Thoracic aorta (tissue), 2 donors: ENCODE data around the gene TPX2. TPM values are rescaled to one million over a fixed set of nuclear protein-coding genes. Genes with fewer than 3 reads are reported as not detected.

Experiments
- ATAC-seq: fragments of 150-250 bp; one replicate; pipeline ENCODE4 v1.8.0; 2017; ENCODE audit warnings: low read depth; ENCODE audit not compliant: insufficient number of reproducible peaks, low FRiP score
- DNase-seq: peaks from one replicate; pipeline ENCODE4 v3.0.0-alpha.2; 2020; ENCODE audit warnings: low spot score
- H3K27ac ChIP-seq, 2 donors: fragments of 200-600 bp; sonication (generic); 1 replicate in 1 of 2; 2 replicates in 1 of 2; pipeline ENCODE4 v1.5.1; 2016; ENCODE audit warnings: mild to moderate bottlenecking in 2 of 2, moderate library complexity in 2 of 2
- H3K27me3 ChIP-seq: fragments of 200-600 bp; sonication (generic); replicated peaks from 2 replicates; pipeline ENCODE4 v1.6.0; 2016; ENCODE audit warnings: mild to moderate bottlenecking; ENCODE audit not compliant: insufficient read depth
- H3K36me3 ChIP-seq: fragments of 200-600 bp; sonication (generic); one replicate; pipeline ENCODE4 v1.5.1; 2016
- H3K4me1 ChIP-seq, 2 donors: fragments of 200-600 bp; sonication (generic); 1 replicate in 1 of 2; 2 replicates in 1 of 2; pipeline versions ENCODE4 v1.5.1 to v1.6.0; 2016; ENCODE audit warnings: low read depth in 2 of 2, mild to moderate bottlenecking in 1 of 2; ENCODE audit not compliant: control insufficient read depth in 1 of 2
- H3K4me3 ChIP-seq: fragments of 200-600 bp; sonication (generic); 2 replicates; pipeline ENCODE4 v1.5.1; 2016; ENCODE audit warnings: mild to moderate bottlenecking
- H3K9me3 ChIP-seq: fragments of 200-600 bp; sonication (generic); 2 replicates; pipeline ENCODE4 v1.5.1; 2016
- total RNA-seq, 2 donors: library from RNA; depleted of rRNA; stranded (reverse); fragments of >200 nt; gene quantifications; one replicate each; pipeline versions ENCODE4 v1.1.0 to v1.2.3, GENCODE V29; 2016
- TF ChIP-seq, protein P1 (sequence below): fragments of 200-600 bp; sonication (generic); IDR thresholded peaks from one replicate; pipeline ENCODE4 v1.5.1; 2019; ENCODE audit warnings: antibody characterized with exemption

The TPX2 gene, protein sequence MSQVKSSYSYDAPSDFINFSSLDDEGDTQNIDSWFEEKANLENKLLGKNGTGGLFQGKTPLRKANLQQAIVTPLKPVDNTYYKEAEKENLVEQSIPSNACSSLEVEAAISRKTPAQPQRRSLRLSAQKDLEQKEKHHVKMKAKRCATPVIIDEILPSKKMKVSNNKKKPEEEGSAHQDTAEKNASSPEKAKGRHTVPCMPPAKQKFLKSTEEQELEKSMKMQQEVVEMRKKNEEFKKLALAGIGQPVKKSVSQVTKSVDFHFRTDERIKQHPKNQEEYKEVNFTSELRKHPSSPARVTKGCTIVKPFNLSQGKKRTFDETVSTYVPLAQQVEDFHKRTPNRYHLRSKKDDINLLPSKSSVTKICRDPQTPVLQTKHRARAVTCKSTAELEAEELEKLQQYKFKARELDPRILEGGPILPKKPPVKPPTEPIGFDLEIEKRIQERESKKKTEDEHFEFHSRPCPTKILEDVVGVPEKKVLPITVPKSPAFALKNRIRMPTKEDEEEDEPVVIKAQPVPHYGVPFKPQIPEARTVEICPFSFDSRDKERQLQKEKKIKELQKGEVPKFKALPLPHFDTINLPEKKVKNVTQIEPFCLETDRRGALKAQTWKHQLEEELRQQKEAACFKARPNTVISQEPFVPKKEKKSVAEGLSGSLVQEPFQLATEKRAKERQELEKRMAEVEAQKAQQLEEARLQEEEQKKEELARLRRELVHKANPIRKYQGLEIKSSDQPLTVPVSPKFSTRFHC
- total RNA-seq, result 1 to 10 TPM; 1.5 TPM

DNA sequence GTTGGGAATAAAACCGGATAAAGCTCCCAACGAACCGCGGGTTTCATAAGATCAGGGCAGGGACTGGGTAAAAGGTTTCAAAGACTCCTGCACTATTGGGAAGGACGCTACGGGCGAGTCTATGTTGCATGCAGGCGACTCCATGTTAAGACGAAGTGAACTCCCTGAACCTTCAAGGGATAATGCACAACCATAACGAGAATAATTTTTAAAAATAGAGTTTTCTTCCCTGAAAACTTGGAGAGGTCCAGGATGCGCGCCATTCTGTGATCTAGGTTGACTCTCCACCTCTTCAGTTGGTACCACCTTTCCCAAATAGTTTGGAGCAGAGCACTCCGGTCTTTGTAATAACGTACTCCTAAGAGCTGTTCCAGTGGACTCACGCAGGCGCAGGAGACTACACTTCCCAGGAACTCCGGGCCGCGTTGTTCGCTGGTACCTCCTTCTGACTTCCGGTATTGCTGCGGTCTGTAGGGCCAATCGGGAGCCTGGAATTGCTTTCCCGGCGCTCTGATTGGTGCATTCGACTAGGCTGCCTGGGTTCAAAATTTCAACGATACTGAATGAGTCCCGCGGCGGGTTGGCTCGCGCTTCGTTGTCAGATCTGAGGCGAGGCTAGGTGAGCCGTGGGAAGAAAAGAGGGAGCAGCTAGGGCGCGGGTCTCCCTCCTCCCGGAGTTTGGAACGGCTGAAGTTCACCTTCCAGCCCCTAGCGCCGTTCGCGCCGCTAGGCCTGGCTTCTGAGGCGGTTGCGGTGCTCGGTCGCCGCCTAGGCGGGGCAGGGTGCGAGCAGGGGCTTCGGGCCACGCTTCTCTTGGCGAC is at the start of gene TPX2:
Gene TPX2, plus strand, starts transcription at position 562 of the 821 bp plus-strand sequence. CDS start 18,187 bp downstream, outside the sequence.
- DNase-seq, result peak; percentile 88
- H3K36me3 ChIP-seq, result no peaks in the 10 kb centered on the region
- H3K27me3 ChIP-seq, result no peaks in the 10 kb centered on the region

DNA sequence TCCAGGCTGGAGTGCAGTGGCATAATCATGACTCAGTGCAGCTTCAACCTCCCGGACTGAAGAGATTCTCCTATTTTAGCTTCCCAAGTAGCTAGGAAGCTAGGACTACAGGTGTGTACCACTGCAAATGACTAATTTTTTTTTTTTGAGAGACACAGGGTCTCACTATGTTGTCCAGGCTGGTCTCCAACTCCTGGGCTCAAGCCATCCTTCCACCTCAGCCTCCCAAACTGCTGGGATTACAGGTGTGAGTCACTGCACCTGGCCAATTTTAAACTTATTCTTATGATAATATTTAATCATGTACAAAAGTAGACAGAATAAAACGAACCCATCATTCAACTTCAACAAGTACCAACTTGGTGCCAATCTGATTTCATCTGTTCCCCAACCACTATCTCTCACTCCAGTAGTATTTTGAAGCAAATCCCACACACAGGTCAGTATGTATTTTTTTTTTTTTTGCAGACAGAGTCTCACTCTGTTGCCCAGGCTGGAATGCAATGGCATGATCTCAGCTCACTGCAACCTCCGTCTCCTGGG is 48.9 kb upstream of the TPX2 start:
- H3K27ac ChIP-seq, result peak overlapping the region in 1 of 2 donors; percentile 26
- H3K36me3 ChIP-seq, result peaks cover 17% of the 10 kb centered on the region

More for the DNA sequence above, at the start of gene TPX2:
- peak within 1 kb of the TSS; percentile 86 for H3K4me3 ChIP-seq
- H3K27ac ChIP-seq, result peak within 1 kb of the TSS; percentile 65 to 72
- H3K9me3 ChIP-seq, result no peaks in the 10 kb centered on the region
- peak; percentile 99 for ATAC-seq
- TF ChIP-seq, protein P1, sequence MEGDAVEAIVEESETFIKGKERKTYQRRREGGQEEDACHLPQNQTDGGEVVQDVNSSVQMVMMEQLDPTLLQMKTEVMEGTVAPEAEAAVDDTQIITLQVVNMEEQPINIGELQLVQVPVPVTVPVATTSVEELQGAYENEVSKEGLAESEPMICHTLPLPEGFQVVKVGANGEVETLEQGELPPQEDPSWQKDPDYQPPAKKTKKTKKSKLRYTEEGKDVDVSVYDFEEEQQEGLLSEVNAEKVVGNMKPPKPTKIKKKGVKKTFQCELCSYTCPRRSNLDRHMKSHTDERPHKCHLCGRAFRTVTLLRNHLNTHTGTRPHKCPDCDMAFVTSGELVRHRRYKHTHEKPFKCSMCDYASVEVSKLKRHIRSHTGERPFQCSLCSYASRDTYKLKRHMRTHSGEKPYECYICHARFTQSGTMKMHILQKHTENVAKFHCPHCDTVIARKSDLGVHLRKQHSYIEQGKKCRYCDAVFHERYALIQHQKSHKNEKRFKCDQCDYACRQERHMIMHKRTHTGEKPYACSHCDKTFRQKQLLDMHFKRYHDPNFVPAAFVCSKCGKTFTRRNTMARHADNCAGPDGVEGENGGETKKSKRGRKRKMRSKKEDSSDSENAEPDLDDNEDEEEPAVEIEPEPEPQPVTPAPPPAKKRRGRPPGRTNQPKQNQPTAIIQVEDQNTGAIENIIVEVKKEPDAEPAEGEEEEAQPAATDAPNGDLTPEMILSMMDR, result peak; percentile 35
- peaks cover 5 to 6% of the 10 kb centered on the region in 2 donors for H3K4me1 ChIP-seq

DNA sequence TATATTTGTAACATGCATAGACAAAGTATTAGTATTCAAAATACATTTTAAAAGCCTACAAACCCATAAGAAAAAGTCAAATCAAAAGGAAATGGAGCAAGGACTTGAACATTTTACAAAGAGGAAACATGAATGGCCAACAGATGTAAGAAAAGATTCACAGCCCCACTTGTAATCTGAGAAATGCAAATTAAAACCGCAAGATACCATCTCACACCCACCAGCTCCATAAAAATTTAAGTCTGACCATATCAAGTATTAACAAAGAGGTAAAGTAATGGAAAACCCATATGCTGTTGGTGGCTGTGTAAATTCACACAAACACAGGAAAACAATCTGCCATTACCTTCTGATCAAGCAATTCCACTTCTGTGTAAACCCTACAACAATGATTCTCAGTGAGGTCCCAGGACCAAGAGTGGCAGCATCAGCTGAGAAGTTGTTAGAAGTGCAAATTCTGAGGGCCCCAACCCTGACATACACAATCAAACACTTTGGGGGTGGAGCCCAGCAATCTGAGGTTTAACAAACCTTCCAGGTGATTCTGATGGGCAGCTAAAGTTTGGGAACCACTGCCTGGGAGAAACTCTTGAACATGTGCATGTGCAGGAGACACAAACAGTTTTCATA is 47.3 kb upstream of the TPX2 start:
- no peaks in the 10 kb centered on the region for H3K9me3 ChIP-seq
- H3K27ac ChIP-seq, result peak overlapping the region; percentile 30 to 41
- H3K36me3 ChIP-seq, result peaks cover 14% of the 10 kb centered on the region
- H3K4me1 ChIP-seq, result peaks cover 45 to 54% of the 10 kb centered on the region in 2 donors
- DNase-seq (no peak), ATAC-seq (no peak)
- no peaks in the 10 kb centered on the region for H3K27me3 ChIP-seq
- no peak overlapping the region for H3K4me3 ChIP-seq
- TF ChIP-seq, protein P1, result no peak

More for the DNA sequence above, 48.9 kb upstream of the TPX2 start:
- Histone ChIP-seq H3K4me3 (no peak overlapping the region), H3K4me1 (peaks cover 41 to 55% of the 10 kb centered on the region in 2 donors), H3K27me3 (no peaks in the 10 kb centered on the region), H3K9me3 (no peaks in the 10 kb centered on the region)
- TF ChIP-seq, protein P1, result no peak
- ATAC-seq (no peak), DNase-seq (no peak)

DNA sequence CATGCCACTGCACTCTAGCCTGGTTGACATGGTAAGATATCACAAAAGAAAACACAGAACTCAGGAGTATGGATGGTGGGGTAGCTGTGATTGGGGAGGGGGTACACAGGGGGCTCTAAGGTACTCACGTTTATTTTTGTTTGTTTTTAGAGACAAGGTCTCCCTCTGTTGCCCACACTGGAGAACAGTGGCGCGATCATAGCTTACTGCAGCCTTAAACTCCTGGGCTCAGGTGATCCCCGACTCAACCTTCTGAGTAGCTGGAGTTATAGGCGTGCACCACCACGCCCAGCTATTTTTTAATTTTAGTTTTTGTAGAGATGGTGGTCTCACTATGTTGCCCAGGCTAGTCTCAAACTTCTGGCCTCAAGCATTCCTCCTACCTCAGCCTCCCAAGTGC is 45.7 kb upstream of the TPX2 start:
- Histone ChIP-seq H3K36me3 (peaks cover 13% of the 10 kb centered on the region), H3K9me3 (no peaks in the 10 kb centered on the region), H3K4me3 (no peak overlapping the region), H3K27me3 (no peaks in the 10 kb centered on the region), H3K4me1 (peaks cover 47 to 64% of the 10 kb centered on the region in 2 donors), H3K27ac (no peak overlapping the region)
- DNase-seq, result no peak
- no peak for ATAC-seq
- TF ChIP-seq, protein P1, result no peak
